Neuronal stem cell (in vitro differentiated cells): Measurements from ENCODE around the gene IGSF6.
"Not testable (repeated sequence)": the region's sequence is repeated elsewhere in the genome, so short reads cannot be mapped to it uniquely, and the experiment has no call there.

Source experiments
- DNase-seq: peaks from one replicate; pipeline ENCODE4 v3.0.0-alpha.2; 2013; ENCODE audit warnings: low spot score
- H2AFZ ChIP-seq: one replicate; pipeline ENCODE4 v1.6.1; 2013; ENCODE audit warnings: mild to moderate bottlenecking, low read length, inconsistent platforms
- H2AK5ac ChIP-seq: 2 replicates; pipeline ENCODE4 v1.6.1; 2013; ENCODE audit warnings: low read depth, mild to moderate bottlenecking, inconsistent platforms, low read length, moderate library complexity, mixed read lengths
- H2BK120ac ChIP-seq: 2 replicates; pipeline ENCODE4 v1.6.1; 2013; ENCODE audit warnings: low read depth, mild to moderate bottlenecking, inconsistent platforms, low read length, moderate library complexity, mixed read lengths
- H2BK12ac ChIP-seq: one replicate; pipeline ENCODE4 v1.6.1; 2013; ENCODE audit warnings: low read length, inconsistent platforms
- H2BK15ac ChIP-seq: 2 replicates; pipeline ENCODE4 v1.6.1; 2013; ENCODE audit warnings: mild to moderate bottlenecking, low read length, inconsistent platforms, mixed read lengths
- H2BK5ac ChIP-seq: one replicate; pipeline ENCODE4 v1.6.1; 2013; ENCODE audit warnings: inconsistent platforms, mild to moderate bottlenecking, low read length, moderate library complexity
- H3K14ac ChIP-seq: one replicate; pipeline ENCODE4 v1.6.1; 2013; ENCODE audit warnings: low read length, inconsistent platforms
- H3K18ac ChIP-seq: 2 replicates; pipeline ENCODE4 v1.6.1; 2013; ENCODE audit warnings: low read length, inconsistent platforms
- H3K23ac ChIP-seq: 2 replicates; pipeline ENCODE4 v1.6.1; 2013; ENCODE audit warnings: low read depth, mild to moderate bottlenecking, mixed read lengths, low read length, inconsistent platforms; ENCODE audit not compliant: poor library complexity
- H3K27ac ChIP-seq: replicated peaks from 3 replicates; pipeline ENCODE4 v1.5.1; 2013; ENCODE audit warnings: low read length, inconsistent platforms
- H3K27me3 ChIP-seq, 3 experiments: 2 replicates each; pipeline ENCODE4 v1.6.1; 2013; ENCODE audit warnings: low read length in 3 of 3, mild to moderate bottlenecking in 2 of 3, inconsistent platforms in 1 of 3, low read depth in 1 of 3, mixed read lengths in 1 of 3, moderate library complexity in 1 of 3; ENCODE audit not compliant: control insufficient read depth in 3 of 3, insufficient read depth in 3 of 3
- H3K36me3 ChIP-seq, 2 donors: replicated peaks in 1 of 2; 2 replicates each; pipeline ENCODE4 v1.6.1; 2013; ENCODE audit warnings: low read length in 2 of 2; ENCODE audit not compliant: control insufficient read depth in 2 of 2, insufficient read depth in 2 of 2
- H3K4ac ChIP-seq: 2 replicates; pipeline ENCODE4 v1.6.1; 2013; ENCODE audit warnings: inconsistent platforms, mild to moderate bottlenecking, low read length, moderate library complexity
- H3K4me1 ChIP-seq, 2 donors: 1 replicate in 1 of 2; 2 replicates in 1 of 2; pipeline ENCODE4 v1.6.1; 2013; ENCODE audit warnings: low read length in 2 of 2, low read depth in 1 of 2; ENCODE audit not compliant: control insufficient read depth in 2 of 2, insufficient read depth in 1 of 2
- H3K4me2 ChIP-seq: one replicate; pipeline ENCODE4 v1.6.1; 2013; ENCODE audit warnings: mild to moderate bottlenecking, low read length, inconsistent platforms; ENCODE audit not compliant: insufficient read depth, poor library complexity, severe bottlenecking
- H3K4me3 ChIP-seq, 2 donors: 2 replicates each; pipeline ENCODE4 v1.5.1; 2013; ENCODE audit warnings: low read length in 2 of 2, mild to moderate bottlenecking in 2 of 2, inconsistent platforms in 1 of 2, moderate library complexity in 1 of 2
- H3K79me1 ChIP-seq: one replicate; pipeline ENCODE4 v1.6.1; 2013; ENCODE audit warnings: low read depth, mild to moderate bottlenecking, inconsistent platforms, low read length, moderate library complexity
- H3K9ac ChIP-seq: one replicate; pipeline ENCODE4 v1.6.1; 2013; ENCODE audit warnings: mild to moderate bottlenecking, low read depth, low read length, inconsistent platforms; ENCODE audit not compliant: poor library complexity
- H3K9me3 ChIP-seq, 2 donors: replicated peaks in 1 of 2; 2 replicates each; pipeline versions ENCODE3 to v1.6.1; 2013; ENCODE audit warnings: low read length in 2 of 2, mild to moderate bottlenecking in 2 of 2, inconsistent platforms in 1 of 2, low read depth in 1 of 2, mixed read lengths in 1 of 2, moderate library complexity in 1 of 2; ENCODE audit not compliant: control insufficient read depth in 2 of 2, insufficient read depth in 1 of 2
- H4K8ac ChIP-seq: one replicate; pipeline ENCODE4 v1.6.1; 2013; ENCODE audit warnings: low read depth, mild to moderate bottlenecking, inconsistent platforms, low read length, moderate library complexity
- H4K91ac ChIP-seq: one replicate; pipeline ENCODE4 v1.6.1; 2013; ENCODE audit warnings: low read length, low read depth, mild to moderate bottlenecking, inconsistent platforms; ENCODE audit not compliant: poor library complexity
- WGBS, 2 donors: extraction: QIAGEN DNeasy Blood & Tissue Kit; methylation state at CpG; one replicate each; pipeline ENCODE4 v1.1.7; 2013; ENCODE audit warnings: missing lambda C conversion rate in 2 of 2, mixed read lengths in 1 of 2; ENCODE audit not compliant: insufficient read length in 2 of 2, insufficient replicate concordance in 1 of 2; ENCODE audit errors: extremely low coverage in 2 of 2; 5-methylcytosine and 5-hydroxymethylcytosine counted together

IGSF6 gene

DNA sequence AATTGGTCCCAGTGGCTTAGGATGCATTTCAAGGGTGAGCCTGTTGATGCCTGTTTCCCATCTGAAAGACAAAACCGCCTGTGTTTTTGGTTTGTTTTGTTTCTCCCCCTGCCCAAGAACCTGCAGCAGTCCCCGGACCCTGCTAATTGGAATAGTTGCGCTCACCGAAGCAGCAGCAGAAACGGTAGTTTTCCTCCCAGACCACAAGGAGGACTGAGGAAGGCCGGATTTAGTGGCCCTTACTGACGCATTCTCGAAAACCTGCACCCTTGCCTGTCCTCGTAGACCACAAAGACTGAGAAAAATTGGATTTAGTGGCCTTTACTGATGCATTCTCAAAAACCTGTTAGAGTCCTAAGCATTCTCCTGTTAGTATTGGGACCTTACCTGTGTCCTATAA, 16.7 kb downstream of the IGSF6 start:
- not testable (repeated sequence) for H3K23ac ChIP-seq, H2AFZ ChIP-seq, H3K4me3 ChIP-seq, H3K4ac ChIP-seq, H3K79me1 ChIP-seq, H4K8ac ChIP-seq, H2BK120ac ChIP-seq, H3K14ac ChIP-seq, H3K27me3 ChIP-seq, H2BK12ac ChIP-seq, H3K9me3 ChIP-seq, H3K27ac ChIP-seq, H3K18ac ChIP-seq, H3K4me2 ChIP-seq, H2BK15ac ChIP-seq, H3K4me1 ChIP-seq, H3K9ac ChIP-seq, H2AK5ac ChIP-seq, DNase-seq, H4K91ac ChIP-seq, H2BK5ac ChIP-seq
- WGBS, 2 donors, result no CpG with 5 or more reads among the region's 9 CpGs
- H3K36me3 ChIP-seq, result peaks cover 2 to 35% of the 10 kb centered on the region in 2 donors

DNA sequence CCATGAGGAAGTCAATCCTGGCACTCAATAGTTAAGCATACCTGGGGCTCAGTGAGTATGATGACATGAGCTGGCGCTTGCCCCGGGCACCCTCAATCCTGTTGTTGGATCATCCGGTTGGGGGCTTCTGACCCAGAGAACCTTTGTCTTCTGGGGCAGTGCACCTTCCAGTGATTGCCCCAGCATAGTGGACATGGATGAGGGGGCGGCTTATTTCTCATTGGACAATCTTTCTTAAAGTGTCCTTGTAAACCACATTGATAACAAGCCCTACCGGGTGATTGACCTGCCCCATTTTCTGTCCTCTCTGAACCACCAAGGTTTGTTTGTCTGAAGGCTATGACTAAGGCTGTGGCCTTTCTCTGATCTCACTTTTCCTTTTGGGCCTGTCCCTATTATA, 18.2 kb downstream of the IGSF6 start:
- H3K4me1 ChIP-seq, result no peaks in the 10 kb centered on the region
- H4K8ac ChIP-seq, result no peak overlapping the region
- DNase-seq, result no peak
- H3K18ac ChIP-seq, result no peak overlapping the region
- H3K9me3 ChIP-seq, result peaks cover 0 to 3% of the 10 kb centered on the region in 2 donors
- peaks cover 1% of the 10 kb centered on the region for H3K79me1 ChIP-seq
- no peak overlapping the region for H3K27ac ChIP-seq
- H3K23ac ChIP-seq, result no peak overlapping the region
- H3K9ac ChIP-seq, result no peak overlapping the region
- H2BK15ac ChIP-seq, result no peak overlapping the region
- H2AFZ ChIP-seq, result no peak overlapping the region
- no peak overlapping the region for H3K4me2 ChIP-seq
- H3K36me3 ChIP-seq, result peaks cover 8 to 39% of the 10 kb centered on the region in 2 donors
- no peak overlapping the region for H3K4me3 ChIP-seq
- H2AK5ac ChIP-seq, result no peak overlapping the region
- H2BK12ac ChIP-seq, result no peak overlapping the region
- H4K91ac ChIP-seq, result no peak overlapping the region
- no peak overlapping the region for H3K4ac ChIP-seq
- H2BK120ac ChIP-seq, result no peak overlapping the region
- no CpG with 5 or more reads among the region's 5 CpGs for WGBS, 2 donors
- H3K14ac ChIP-seq, result no peak overlapping the region
- no peaks in the 10 kb centered on the region for H3K27me3 ChIP-seq
- no peak overlapping the region for H2BK5ac ChIP-seq

- not testable (repeated sequence) for H2BK120ac ChIP-seq, H2BK12ac ChIP-seq, H3K79me1 ChIP-seq, H3K18ac ChIP-seq, H4K91ac ChIP-seq, H3K27me3 ChIP-seq, H2AK5ac ChIP-seq, H3K14ac ChIP-seq, H4K8ac ChIP-seq, H3K9ac ChIP-seq, H3K23ac ChIP-seq, DNase-seq, H3K9me3 ChIP-seq, H3K4ac ChIP-seq, H2BK5ac ChIP-seq, H3K4me2 ChIP-seq, H2BK15ac ChIP-seq, H3K4me3 ChIP-seq, H3K4me1 ChIP-seq, H2AFZ ChIP-seq, H3K27ac ChIP-seq
- WGBS, 2 donors, result no CpG with 5 or more reads among the region's 5 CpGs
- H3K36me3 ChIP-seq, result peaks cover 14 to 60% of the 10 kb centered on the region in 2 donors
These were observed 20.3 kb downstream of the IGSF6 start for GRCh38 chr16:21631951-21632575.

GRCh38 chr16:21631376-21631775, 21.0 kb downstream of the IGSF6 start:
- H2BK12ac ChIP-seq, H2BK15ac ChIP-seq, H3K27me3 ChIP-seq, H4K91ac ChIP-seq, DNase-seq, H4K8ac ChIP-seq, H2AK5ac ChIP-seq, H3K4me3 ChIP-seq, H3K23ac ChIP-seq, H2AFZ ChIP-seq, H2BK5ac ChIP-seq, H3K4ac ChIP-seq, H3K14ac ChIP-seq, H3K18ac ChIP-seq, H3K9me3 ChIP-seq, H2BK120ac ChIP-seq, H3K9ac ChIP-seq, H3K4me2 ChIP-seq, H3K4me1 ChIP-seq, H3K27ac ChIP-seq, H3K79me1 ChIP-seq: not testable (repeated sequence)
- H3K36me3 ChIP-seq, result peaks cover 20 to 66% of the 10 kb centered on the region in 2 donors
- no CpG with 5 or more reads among the region's 8 CpGs for WGBS, 2 donors
